Measurements from ENCODE around the gene P2RX6.
"Not testable (repeated sequence)": the region's sequence is repeated elsewhere in the genome, so short reads cannot be mapped to it uniquely, and the experiment has no call there.

P2RX6 gene

DNA sequence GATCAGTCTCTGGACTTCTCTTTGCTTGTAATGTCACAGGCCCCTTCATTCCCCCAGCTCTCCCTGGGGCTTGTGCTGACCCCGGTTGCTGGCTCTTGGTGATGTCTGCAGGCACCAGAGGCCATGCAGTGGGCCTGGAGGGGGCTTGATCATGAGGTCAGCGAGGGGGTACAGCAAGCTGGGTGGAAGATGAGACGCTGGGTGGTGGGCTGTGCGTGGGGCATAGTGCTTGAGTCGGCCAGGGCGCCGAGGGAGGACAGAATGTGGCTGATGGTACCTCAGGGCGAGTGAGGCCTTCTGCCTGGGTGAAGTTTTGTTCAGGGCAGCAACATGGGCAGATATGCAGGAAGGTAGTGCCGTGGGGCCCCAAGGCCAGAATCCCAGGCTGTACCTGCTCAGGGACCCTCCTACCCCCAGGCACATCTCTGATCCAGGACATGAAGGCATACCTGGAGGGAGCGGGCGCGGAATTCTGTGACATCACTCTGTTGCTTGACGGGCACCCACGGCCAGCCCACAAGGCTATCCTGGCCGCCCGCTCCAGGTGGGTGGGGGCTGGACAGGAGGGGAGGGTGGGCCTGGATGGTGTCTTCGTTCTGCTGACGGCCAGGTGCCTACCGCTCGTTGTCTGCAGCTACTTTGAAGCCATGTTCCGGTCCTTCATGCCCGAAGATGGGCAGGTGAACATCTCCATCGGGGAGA is 19.5 kb upstream of the P2RX6 start:
- DNase-seq, result no peak

DNA sequence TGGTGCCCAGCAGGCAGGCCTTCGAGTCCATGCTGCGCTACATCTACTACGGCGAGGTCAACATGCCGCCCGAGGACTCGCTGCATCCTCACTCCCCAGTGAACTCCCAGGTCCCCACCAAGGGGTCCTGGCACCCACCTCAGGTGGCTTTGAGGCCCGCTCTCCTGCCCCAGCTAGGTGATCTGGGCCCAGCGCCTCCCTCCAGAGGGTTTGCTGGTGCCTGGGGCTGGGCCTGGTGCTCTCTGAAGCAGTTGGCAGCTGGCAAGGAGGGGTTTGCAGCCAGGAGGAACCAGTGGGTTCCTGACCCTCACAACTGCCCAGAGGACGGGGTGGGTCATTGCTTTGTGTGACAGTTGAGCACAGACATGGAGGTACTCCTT is 18.9 kb upstream of the P2RX6 start:
- DNase-seq, result no peak

- DNase-seq, result no peak
These were observed 18.1 kb upstream of the P2RX6 start for GRCh38 chr22:20996598-20997535.

- DNase-seq, result no peak
These were observed 17.3 kb upstream of the P2RX6 start for GRCh38 chr22:20997536-20998257.

DNA sequence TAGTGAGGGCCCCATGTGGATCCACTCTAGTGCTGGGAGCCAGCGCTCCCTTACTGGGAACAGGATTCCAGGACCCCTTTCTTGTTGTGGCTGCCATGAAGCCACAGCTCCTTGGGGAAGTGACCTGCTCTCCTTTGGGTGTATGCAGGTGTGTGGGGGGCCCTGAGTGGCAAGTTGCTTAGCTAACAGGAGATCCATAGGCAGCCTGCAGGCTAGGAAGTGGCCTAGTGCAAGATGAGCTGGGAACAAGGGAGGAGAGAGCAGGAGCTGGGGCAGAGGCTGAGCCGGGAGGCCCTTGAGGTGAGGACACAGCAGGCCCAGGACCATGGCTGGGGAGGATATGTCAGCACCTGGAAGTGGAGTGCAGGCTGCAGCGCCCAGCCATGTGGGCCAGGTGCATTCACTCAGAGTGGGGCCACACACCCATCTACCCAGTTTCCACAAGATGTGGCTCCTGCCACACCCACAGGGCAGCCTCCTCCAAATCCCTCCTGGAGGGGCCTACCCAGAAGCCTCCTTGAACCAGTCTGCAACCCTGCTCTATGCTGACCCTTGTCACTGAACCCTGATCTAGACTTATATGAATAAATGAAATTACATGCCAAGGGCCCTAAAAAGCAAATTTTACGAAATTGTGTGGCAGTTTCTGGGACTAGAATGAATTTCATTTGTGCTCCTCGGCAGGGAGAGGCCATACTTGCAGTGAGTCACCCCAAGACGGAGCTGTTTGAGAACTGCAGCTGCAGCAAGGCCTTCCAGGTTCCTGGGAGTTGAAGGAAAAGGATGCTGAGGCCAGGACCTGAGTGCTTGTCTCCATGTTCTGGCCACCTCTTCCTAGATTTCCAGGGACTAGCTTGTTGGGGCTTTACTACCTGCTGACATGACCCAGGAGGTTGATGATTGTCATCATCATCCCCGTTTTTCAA is 16.3 kb upstream of the P2RX6 start:
- no peak for DNase-seq

DNA sequence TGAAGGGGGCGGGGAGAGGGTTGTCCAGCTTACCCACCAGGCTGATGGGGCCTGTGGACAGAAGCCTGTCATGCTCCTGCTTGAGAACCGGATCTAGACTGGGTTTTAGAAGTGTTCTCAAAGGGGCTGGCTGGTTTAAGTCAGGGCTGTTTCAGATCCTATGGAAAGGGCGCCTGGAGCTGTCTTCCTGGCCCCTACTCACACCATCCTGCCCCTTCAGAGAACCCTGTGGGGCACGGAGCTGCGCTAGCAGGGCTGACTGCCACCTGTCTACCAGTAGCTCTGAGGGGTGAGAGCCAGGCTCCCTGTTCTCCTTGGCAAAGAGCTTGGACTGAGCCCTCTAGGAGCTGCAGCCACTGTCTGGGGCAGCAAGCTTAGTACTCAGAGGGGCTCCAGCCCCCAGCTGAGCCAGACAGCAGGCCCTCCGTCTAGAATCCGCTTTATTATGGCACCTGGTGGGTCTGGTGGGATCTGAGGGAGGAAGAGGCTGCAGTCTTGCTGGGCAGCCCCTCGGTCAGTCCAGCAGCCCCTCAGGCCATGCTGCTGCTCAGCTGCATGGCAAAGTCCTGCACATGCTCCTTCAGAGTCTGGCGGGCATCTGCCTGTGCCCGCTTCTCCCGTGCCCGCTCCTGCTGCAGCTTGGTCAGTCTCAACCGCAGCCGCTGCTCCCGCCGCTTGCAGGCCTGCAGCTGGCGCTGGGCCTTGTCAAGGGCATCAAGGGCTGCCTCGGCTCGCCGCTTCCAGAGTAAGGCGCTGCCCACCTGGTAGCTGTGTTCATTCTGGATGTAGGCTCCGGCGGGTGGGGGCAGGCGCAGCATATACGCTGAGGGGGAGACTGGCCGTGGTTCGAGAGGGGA is 15.4 kb upstream of the P2RX6 start:
- DNase-seq, result no peak

- DNase-seq, result peak; percentile 8
These were observed 14.6 kb upstream of the P2RX6 start for GRCh38 chr22:21000207-21000986.

DNA sequence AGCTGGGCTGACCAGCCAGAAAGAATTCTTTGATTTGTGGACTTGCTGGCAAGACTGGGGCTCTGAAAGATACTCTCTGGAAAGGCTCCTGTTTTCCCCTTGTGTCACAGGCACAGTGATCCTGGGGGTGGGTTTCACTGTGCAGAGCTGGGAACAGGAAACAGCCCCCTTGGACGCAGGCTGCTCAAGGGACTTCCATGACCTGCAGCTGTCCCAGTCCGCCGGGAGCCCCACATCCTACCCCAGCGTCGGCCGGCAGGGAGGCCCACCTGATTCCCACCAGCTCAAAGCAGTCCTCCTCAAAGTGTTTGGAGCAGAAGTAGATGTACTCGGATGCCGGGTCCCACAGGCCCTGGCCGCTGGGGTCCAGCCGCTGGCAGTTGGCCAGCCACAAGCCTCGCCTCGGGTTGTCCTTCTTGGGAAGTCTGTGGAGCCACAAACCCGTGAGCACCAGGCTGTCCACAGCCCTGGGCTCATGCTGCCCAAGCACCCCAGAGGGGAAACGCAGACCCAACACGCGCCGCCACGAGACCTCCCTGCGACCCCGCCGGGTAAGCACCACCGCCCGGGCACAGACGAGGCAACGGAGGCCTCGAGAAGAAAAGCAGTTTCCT is 13.9 kb upstream of the P2RX6 start:
- no peak for DNase-seq

DNA sequence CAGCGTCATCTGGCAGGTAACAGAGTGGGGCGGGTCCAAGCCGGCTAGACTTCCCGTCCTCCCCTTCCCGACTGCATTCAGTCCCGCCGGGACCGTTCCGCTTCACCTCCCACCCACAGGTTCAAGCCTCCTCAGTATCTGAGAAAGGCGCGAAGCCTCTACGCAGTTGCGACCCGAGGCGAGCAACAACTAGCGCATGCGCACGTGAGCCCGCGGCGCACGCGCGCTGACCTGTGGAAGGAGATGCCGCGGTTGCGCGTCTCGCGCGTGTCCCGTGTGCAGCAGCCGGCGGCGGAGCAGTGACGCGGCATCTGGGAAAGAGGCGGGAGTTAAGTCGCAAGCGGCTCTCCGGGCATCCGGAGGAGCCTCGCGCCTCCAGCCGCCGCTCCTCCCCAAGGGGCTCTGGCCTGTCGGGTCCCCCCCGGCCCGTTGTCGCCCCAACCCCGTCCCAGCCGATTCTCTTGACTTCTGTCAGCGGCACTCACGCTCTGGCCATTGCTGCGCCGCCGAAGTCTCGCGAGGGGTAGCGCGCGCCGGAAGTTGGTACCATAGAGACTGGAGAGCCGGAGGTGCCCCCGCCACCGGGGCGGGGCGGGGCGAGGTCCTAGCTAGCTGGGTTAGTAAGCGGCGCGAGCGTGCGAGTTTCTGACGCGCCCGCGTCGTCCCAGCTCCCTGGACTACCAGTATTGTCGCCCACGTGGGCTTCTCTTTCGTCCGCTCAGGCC is 13.2 kb upstream of the P2RX6 start, which contains the start of gene THAP7:
TSS of gene THAP7 (minus strand) at position 518 of the 725 bp plus-strand sequence. CDS start at position 311, 207 bp downstream.
- peak; percentile 95 for DNase-seq

- DNase-seq, result no peak
These were observed 11.2 kb upstream of the P2RX6 start for GRCh38 chr22:21003782-21004181.

- DNase-seq, result not testable (repeated sequence)
These were observed 5.8 kb upstream of the P2RX6 start for GRCh38 chr22:21009208-21009607.

GRCh38 chr22:21009638-21010425 is 5.1 kb upstream of the P2RX6 start:
- DNase-seq, result peak; percentile 49

DNA sequence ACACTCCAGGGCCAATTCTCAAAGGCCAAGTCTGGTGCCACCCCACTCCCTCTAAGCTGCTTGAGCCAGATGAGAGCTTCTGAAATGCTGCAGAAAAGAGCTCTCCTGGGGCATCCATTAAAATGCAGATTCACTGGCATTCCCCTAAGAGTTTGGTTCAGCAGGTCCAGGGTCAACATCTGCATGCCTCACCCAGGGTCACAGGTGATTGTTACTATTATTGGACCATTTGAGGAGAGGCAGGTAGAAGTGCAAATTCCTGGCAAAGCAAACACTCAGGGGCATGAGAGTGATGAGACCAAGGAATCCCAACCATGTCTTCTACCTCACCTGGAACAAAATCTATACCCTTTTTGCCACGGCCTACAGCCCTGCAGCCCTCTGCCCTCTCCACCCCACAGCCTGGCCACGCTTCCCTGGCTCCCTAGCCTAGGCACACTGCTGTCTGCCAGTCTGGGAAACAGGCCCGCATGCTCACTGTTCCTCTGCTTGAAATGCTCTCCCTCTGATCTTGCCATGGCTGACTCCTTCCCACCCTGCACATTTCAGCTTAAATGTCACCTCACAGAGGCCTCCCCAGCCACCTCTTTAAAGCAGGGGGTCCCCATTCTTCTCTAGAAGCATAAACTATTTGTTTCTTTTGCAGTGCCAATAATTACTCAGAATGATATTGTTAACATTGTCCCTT is 4.4 kb upstream of the P2RX6 start:
- no peak for DNase-seq

GRCh38 chr22:21012446-21013407 is 2.2 kb upstream of the P2RX6 start:
- DNase-seq, result no peak

- DNase-seq, result no peak
These were observed 1.2 kb upstream of the P2RX6 start for GRCh38 chr22:21013657-21014201.

DNA sequence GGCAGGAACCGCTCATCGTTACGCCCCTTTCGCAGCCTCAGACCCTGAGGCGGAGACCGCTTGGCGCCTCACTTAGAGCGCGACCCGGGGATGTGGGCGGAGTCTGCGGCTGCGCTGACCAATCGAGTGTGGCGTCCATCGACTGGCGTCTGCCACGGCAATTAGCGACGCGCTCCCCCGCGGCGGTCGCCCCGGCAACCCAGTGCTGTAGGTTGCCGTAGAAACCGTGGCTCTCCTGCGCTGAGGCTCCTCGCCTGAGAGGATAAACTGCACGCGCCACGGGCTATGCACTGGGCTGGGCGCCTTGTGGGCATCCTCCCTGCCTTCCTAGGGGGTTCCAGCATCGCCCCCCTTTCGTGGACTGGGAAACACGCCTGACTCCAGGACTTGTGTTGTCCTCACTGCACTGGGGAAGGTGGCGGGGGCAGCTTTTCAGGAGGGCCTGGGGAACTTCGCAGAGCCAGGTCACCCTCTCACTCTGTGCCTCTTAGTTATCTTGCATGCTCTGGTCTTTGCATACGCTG is 701 bp upstream of the P2RX6 start:
- peak; percentile 94 for DNase-seq

Measured in fibroblast of skin of right biceps (primary cell).